OCI-LY1 (cell line): ENCODE results near the gene LNX1.

Experiments
- H2AFZ ChIP-seq: fragments of 200-600 bp; sonication (generic), shearing (Covaris generic); 2 replicates; pipeline ENCODE4 v1.6.0; 2014; ENCODE audit warnings: antibody characterized with exemption, mild to moderate bottlenecking, low read length
- H3F3A ChIP-seq: fragments of 200-600 bp; sonication (generic), shearing (Covaris generic); 2 replicates; pipeline ENCODE4 v1.6.0; 2014; ENCODE audit warnings: mild to moderate bottlenecking, antibody characterized with exemption, low read length, moderate library complexity; ENCODE audit not compliant: insufficient read depth
- H3K27ac ChIP-seq: fragments of 200-600 bp; sonication (generic); 2 replicates; pipeline ENCODE4 v1.5.1; 2014; ENCODE audit warnings: low read length, mixed run types, mild to moderate bottlenecking, low read depth; ENCODE audit not compliant: poor library complexity, severe bottlenecking
- H3K27me3 ChIP-seq: fragments of 200-600 bp; sonication (generic); 2 replicates; pipeline ENCODE4 v1.6.0; 2014; ENCODE audit warnings: antibody characterized with exemption, mild to moderate bottlenecking, low read length, moderate library complexity; ENCODE audit not compliant: insufficient read depth
- H3K36me3 ChIP-seq: fragments of 200-600 bp; sonication (generic); 2 replicates; pipeline ENCODE4 v1.6.1; 2014; ENCODE audit warnings: mild to moderate bottlenecking, antibody characterized with exemption, low read length, moderate library complexity, mixed read lengths; ENCODE audit not compliant: insufficient read depth
- H3K4me1 ChIP-seq: fragments of 200-600 bp; sonication (generic); 2 replicates; pipeline ENCODE4 v1.5.1; 2014; ENCODE audit warnings: mild to moderate bottlenecking, low read length, moderate library complexity; ENCODE audit not compliant: insufficient read depth, severe bottlenecking
- H3K4me2 ChIP-seq: fragments of 200-600 bp; sonication (generic), shearing (Covaris generic); 2 replicates; pipeline ENCODE4 v1.6.1; 2014; ENCODE audit warnings: low read length
- H3K4me3 ChIP-seq: fragments of 200-600 bp; sonication (generic); 2 replicates; pipeline ENCODE4 v1.5.1; 2014; ENCODE audit warnings: low read length, low read depth, mild to moderate bottlenecking, mixed read lengths; ENCODE audit not compliant: poor library complexity, severe bottlenecking
- H3K79me2 ChIP-seq: fragments of 200-600 bp; shearing (Covaris generic); 2 replicates; pipeline ENCODE4 v1.6.1; 2016; ENCODE audit warnings: mixed run types, low read length, mixed read lengths; ENCODE audit not compliant: insufficient read depth
- H3K9ac ChIP-seq: fragments of 200-600 bp; sonication (generic), shearing (Covaris generic); 2 replicates; pipeline ENCODE4 v1.6.1; 2014; ENCODE audit warnings: mild to moderate bottlenecking, low read length, mixed read lengths
- H3K9me2 ChIP-seq: fragments of 200-600 bp; sonication (generic), shearing (Covaris generic); 2 replicates; pipeline ENCODE4 v1.6.1; 2014; ENCODE audit warnings: low read depth, mild to moderate bottlenecking, low read length, mixed read lengths
- H3K9me3 ChIP-seq: fragments of 200-600 bp; shearing (Covaris generic); 2 replicates; pipeline ENCODE4 v1.6.1; 2014; ENCODE audit warnings: low read length, mixed read lengths
- H4K20me1 ChIP-seq: fragments of 200-600 bp; sonication (generic), shearing (Covaris generic); 2 replicates; pipeline ENCODE4 v1.6.0; 2016; ENCODE audit warnings: mild to moderate bottlenecking, low read length; ENCODE audit not compliant: insufficient read depth
- CTCF ChIP-seq: fragments of 200-600 bp; sonication (generic), shearing (Covaris generic); IDR thresholded peaks from 2 replicates; pipeline ENCODE4 v1.5.1; 2017; ENCODE audit warnings: mild to moderate bottlenecking, antibody characterized with exemption, low read length, moderate library complexity, mixed read lengths
- EZH2 ChIP-seq: fragments of 200-600 bp; sonication (generic), shearing (Covaris generic); IDR thresholded peaks from 2 replicates; pipeline ENCODE4 v1.8.0; 2017; ENCODE audit warnings: borderline replicate concordance, mixed run types, mild to moderate bottlenecking, antibody characterized with exemption, low read length, moderate library complexity, mixed read lengths

Gene LNX1

GRCh38 chr4:53637348-53637747 is 46.1 kb upstream of the LNX1 start:
- no peaks in the 10 kb centered on the region for H3K79me2 ChIP-seq
- no peak overlapping the region for H3K9ac ChIP-seq
- 0 out of 2 replicates have a peak, but pooled peaks cover under 1% of the 10 kb centered on the region for H3K27me3 ChIP-seq
- no peaks in the 10 kb centered on the region for H3F3A ChIP-seq
- no peaks in the 10 kb centered on the region for H3K4me1 ChIP-seq
- H3K9me3 ChIP-seq: no peaks in the 10 kb centered on the region
- H2AFZ ChIP-seq: no peak overlapping the region
- no peaks in the 10 kb centered on the region for H3K9me2 ChIP-seq
- TF ChIP-seq CTCF: no peak
- no peak for TF ChIP-seq EZH2
- H3K4me2 ChIP-seq: no peak overlapping the region
- no peaks in the 10 kb centered on the region for H4K20me1 ChIP-seq
- H3K27ac ChIP-seq: no peak overlapping the region
- H3K4me3 ChIP-seq: no peak overlapping the region
- no peaks in the 10 kb centered on the region for H3K36me3 ChIP-seq

- TF ChIP-seq CTCF: no peak
- TF ChIP-seq EZH2: no peak
- no peaks in the 10 kb centered on the region for H3K9me2 ChIP-seq
- H3K4me1 ChIP-seq: no peaks in the 10 kb centered on the region
- H2AFZ ChIP-seq: no peak overlapping the region
- H3K4me2 ChIP-seq: no peak overlapping the region
- no peaks in the 10 kb centered on the region for H4K20me1 ChIP-seq
- H3K4me3 ChIP-seq: no peak overlapping the region
- no peaks in the 10 kb centered on the region for H3F3A ChIP-seq
- H3K27ac ChIP-seq: no peak overlapping the region
- no peaks in the 10 kb centered on the region for H3K36me3 ChIP-seq
- no peak overlapping the region for H3K9ac ChIP-seq
- 0 out of 2 replicates have a peak, but pooled peaks cover 3% of the 10 kb centered on the region for H3K27me3 ChIP-seq
- H3K9me3 ChIP-seq: no peaks in the 10 kb centered on the region
- no peaks in the 10 kb centered on the region for H3K79me2 ChIP-seq
Measured at GRCh38 chr4:53635697-53636483, 44.6 kb upstream of the LNX1 start.

- Histone ChIP-seq H3K79me2 (no peaks in the 10 kb centered on the region), H4K20me1 (no peaks in the 10 kb centered on the region), H2AFZ (no peak overlapping the region), H3K36me3 (no peaks in the 10 kb centered on the region), H3K27me3 (0 out of 2 replicates have a peak, but pooled peaks cover 3% of the 10 kb centered on the region), H3K27ac (no peak overlapping the region), H3K4me3 (no peak overlapping the region), H3K4me1 (no peaks in the 10 kb centered on the region), H3K4me2 (no peak overlapping the region), H3F3A (no peaks in the 10 kb centered on the region), H3K9ac (no peak overlapping the region), H3K9me2 (no peaks in the 10 kb centered on the region), H3K9me3 (no peaks in the 10 kb centered on the region)
- TF ChIP-seq CTCF (no peak), EZH2 (no peak)
Measured at GRCh38 chr4:53633608-53634007, 42.3 kb upstream of the LNX1 start.
